ENCODE data around the gene DIAPH3.

DIAPH3 gene

DNA sequence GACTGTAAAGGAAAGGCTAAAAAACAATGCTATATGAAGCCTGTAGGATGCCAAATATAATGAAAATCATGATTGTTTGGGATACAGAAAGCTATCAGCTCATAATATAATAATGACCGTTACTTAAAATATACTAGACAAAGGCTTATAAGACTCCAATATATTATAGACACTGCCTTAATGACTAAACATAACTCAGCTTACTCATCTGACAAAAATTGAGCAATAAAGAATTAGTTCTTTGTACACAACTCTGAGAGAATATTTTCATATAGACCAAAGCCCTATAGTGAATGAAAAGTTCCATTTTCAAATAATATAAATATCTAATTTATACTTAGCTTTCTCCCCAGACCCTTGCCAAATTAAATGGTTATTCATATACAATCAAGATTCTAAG, 283.3 kb downstream of the DIAPH3 start:
- FAIRE-seq (no peak), DNase-seq (ENCODE audit: insufficient read length, low spot score) (no peak)

DNA sequence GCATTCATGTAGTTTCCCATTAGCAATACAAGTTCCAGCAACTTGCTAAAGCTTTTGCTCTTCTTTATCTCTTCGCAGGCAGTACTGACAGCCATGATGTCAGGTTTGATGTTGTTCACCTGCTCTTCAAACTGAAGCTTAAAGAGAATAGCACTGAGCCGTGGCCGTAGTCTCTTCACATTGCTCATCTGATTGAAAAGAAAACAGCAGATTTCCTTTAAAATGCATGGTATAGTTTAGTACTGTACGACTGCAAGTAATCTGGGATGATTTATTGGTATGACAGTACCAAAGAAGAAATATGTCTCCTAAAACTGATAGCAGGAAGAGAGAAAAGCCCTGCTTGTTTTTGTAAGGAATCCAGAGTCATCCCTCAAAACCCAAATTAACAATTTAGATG, 284.4 kb downstream of the DIAPH3 start:
- no peak for DNase-seq (ENCODE audit: insufficient read length, low spot score)
- FAIRE-seq, result no peak

DNA sequence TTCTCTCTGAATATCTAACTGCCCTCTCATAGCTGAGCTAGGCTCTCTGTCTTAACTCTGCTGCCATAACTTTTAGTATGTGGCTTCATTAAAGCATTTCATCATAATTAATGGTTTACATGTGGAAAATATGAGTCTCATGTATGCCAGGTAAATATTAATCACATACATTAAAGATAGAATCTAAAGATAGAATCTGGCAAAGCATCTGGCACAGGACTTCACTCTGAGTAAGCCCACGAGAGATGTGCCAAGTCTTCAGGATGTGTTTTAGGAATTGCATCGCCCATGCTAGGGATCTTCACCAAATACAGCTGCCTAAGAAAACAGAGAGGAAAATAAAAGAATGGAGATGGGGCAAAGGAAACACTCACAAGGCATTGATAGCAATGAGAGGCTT, 285.8 kb downstream of the DIAPH3 start:
- DNase-seq (ENCODE audit: insufficient read length, low spot score), result no peak
- no peak for FAIRE-seq

DNA sequence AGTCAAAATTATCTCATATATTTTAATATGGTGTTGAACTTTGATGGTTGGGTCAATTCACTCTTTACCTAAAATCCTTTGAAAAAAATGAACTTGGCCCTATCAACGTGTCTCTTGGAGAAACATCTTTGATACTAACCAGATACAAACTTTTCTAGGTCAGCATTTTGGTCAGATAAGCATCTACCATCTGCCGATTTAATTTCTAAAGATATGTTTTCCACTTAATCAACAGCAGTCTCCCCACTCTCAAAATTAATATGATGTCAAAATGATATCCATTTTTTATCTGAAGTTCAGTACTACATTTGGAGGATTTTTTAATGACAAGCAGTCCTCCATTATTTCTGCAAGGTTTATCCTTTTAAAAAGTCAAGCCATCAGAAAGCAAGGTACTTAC, 288.8 kb downstream of the DIAPH3 start:
- DNase-seq (ENCODE audit: insufficient read length, low spot score), result no peak
- FAIRE-seq, result no peak

DNA sequence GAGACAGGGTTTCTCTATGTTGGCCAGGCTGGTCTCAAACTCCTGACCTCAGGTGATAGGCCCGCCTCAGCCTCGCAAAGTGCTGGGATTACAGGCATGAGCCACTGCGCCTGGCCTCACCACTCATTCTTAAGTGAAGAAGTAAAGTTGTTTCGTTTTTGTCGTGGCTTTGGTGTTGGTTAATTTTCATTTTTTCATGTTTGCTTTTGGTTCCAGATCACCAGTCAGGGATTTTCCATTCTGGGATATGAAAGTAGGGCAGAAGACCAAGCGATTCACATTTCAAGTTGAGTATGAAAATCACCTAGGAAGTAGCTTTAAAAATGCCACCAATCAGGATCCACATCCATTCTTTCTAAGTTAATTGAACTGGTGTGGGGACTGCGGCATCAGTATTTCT, 289.9 kb downstream of the DIAPH3 start:
- DNase-seq (ENCODE audit: insufficient read length, low spot score) (no peak), FAIRE-seq (no peak)

DNA sequence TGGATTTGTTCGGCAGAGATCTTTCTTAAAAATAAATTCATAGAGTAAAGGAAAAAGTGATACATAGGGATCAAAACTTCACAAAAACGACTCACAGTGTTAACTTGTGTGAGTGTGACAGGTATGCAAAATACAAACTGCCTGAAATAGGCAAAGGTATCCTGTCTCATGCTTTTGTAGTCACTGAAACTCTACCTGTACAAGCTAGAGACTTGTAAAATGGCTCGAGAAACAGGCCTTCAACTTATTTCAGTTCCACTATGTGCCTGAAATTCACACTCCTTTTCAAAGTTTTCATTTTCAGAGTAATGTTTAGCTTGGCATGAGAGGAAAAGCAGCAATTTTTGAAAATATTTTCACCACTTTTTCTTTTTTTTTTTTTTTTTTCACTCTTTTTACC, 290.4 kb downstream of the DIAPH3 start:
- DNase-seq (ENCODE audit: insufficient read length, low spot score) (no peak), FAIRE-seq (no peak)

DNA sequence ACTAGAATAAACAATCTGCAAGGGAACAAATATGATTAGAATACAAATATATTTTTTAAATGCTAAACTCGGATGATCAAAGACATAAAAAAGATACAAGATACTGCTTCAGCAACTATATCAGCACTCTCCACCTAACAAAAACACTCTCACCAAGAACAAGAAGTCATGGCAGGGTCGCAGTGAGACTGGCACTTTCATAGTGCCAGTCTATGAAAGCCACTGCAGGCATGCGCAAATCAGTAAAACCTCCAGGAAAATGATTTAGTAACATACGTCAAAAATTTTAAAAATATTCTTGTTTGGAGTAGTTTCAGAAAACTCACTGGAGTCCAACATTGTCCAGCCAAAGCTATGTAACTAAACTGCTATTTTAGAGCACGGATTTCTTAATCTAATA, 295.9 kb downstream of the DIAPH3 start:
- no peak for FAIRE-seq
- no peak for DNase-seq (ENCODE audit: insufficient read length, low spot score)

DNA sequence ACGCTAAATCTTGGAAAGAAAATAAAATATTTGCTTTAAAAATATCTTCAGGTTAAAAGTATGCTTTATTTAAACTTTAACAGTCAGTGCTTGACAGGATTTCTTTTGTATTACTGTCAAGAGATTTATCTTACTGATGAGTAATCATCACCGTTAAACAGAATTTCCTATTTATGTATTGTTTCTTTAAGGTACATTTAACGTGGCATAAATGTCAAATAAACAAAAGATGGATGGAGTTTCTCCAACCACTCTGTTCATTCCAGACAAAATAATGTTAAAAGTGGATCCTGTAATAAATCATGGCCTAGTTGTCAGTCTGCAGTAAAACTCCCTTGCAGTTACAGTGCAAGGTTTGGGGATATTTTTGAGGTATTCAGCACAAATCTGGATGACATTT, 298.3 kb downstream of the DIAPH3 start:
- FAIRE-seq (no peak), DNase-seq (ENCODE audit: insufficient read length, low spot score) (peak; percentile 2)

DNA sequence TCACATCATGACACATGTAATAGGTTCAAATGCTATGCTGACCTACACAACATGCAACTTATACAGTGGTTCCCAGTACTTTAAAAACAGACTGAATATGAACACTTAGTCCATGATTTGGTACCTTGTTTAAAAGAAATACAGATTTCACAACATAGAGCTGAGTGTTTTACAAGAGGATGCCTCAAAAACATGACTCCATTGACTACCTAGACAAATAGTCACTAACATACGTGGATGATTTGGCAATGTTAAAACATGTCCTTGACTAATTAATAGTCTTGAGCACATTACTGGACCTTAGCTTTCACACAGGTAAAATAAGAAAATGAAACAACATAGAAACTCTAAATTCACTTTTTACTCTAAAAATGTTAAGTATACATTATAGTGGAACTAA, 300.1 kb downstream of the DIAPH3 start:
- no peak for DNase-seq (ENCODE audit: insufficient read length, low spot score)

DNA sequence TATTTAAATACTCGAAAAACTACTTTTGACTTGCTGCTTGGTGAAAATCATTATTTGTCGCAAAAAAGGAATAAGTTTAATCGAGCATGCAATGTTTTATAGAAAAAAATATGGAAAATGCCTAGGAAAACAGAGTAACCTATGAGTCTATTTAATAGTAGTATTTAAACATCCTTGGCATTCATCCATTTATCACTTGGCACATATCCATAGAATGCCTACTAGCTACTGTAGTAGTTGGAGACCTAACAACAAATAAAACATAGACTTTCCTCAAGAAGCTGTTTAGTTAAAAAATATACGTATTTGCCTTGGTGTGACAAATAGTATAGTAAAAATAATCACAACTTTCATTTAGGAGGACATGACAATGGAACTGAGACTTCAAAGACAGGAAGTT, 302.1 kb downstream of the DIAPH3 start:
- DNase-seq (ENCODE audit: insufficient read length, low spot score) (no peak), FAIRE-seq (no peak)

More for the DNA sequence above, 300.1 kb downstream of the DIAPH3 start:
- FAIRE-seq, result no peak

DNA sequence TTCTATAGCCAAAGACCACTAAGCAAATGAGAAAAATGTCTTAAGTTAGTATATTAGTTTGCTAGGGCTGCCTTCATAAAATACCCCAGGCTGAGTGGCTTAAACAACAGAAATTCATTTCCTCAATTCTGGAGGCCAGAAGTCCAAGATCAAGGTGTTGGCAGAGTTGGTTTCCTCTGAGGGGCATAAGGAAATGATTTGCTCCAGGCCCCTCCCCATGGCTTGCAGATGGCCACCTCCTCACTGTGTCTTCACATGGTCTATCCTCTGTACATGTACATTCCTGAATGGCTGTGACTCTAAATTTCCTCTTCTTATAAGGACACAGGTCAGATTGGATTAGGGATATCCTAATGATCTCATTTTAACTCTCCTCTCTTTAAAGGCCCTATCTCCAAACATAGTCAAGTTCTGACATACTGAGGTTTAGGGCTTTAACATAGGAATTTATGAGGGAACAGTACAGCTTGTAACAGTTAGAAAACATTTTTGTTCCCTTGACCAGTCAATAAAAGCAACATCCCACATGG, 307.4 kb downstream of the DIAPH3 start:
- DNase-seq (ENCODE audit: insufficient read length, low spot score), result no peak
- no peak for FAIRE-seq

DNA sequence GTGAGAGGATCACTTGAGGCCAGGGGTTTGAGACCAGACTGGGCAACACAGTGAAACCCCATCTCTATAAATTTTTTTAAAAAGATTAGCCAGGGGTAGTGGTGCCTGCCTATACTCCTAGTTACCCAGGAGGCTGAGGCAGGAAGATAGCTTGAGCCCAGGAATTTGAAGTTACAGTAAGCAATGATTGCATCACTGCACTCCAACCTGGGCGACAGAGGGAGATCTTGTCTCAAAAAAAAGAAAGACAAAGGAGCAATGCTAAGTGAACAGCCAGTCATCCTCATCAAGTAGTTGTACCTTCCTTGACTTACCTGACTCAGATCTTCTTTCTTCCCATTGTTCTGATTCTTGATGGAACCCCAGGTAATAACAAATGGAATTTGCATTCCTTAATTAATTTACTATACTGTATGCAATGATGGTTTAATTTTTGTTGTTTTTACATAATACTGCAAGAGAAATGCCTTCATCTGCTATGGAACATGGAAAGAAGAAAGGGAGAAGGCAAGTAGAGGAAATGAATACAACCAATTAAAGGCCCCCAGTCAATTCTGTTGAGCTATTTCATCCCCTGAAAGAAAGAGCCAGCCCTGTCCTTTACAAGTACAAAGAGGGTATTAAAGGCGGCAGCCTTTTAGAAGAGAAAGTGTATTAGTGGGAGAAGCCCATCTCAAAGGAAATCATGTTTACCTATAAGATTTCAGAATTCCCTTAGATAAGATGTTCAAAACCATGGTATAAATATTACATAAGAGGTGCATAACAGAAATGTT, 316.7 kb downstream of the DIAPH3 start:
- DNase-seq (ENCODE audit: insufficient read length, low spot score) (no peak), FAIRE-seq (no peak)

DNA sequence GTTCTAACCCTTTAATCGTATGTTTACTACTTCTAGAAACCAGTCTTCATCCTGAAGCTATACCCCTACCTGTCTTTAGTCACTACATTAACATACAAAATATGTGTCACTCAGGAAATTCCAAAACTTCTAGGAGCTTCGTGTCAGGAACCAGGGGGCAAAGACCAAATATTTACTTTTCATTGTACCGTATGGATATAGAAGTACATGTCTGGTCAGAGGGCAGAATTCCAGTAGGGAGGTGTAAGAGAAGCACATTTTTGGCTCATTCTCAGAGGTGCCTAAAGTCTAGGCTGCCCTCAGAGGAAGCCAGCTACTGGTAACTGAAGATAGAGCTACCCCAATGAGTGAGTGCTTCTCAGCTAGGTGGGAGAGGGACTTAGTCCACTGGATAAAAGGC, 320.7 kb downstream of the DIAPH3 start:
- FAIRE-seq (no peak), DNase-seq (ENCODE audit: insufficient read length, low spot score) (no peak)

DNA sequence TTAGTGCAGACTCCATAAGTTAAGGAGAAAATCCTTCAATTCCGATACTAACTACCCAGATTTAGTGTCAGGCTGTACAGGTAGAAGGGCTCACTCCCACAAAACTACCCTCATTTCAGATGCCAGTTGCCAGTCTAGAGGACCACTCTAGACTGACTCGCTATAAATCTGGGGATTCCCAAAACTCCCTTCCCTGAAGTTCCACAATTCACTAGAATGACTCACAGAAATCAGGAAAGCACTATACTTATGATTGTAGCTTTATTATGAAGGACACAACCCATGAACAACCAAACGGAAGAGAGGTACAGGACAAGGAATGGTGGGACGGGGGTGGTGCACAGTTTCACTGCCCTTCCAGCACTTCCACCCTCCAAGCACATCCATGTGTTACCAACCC, 321.2 kb downstream of the DIAPH3 start:
- DNase-seq (ENCODE audit: insufficient read length, low spot score) (no peak), FAIRE-seq (no peak)

DNA sequence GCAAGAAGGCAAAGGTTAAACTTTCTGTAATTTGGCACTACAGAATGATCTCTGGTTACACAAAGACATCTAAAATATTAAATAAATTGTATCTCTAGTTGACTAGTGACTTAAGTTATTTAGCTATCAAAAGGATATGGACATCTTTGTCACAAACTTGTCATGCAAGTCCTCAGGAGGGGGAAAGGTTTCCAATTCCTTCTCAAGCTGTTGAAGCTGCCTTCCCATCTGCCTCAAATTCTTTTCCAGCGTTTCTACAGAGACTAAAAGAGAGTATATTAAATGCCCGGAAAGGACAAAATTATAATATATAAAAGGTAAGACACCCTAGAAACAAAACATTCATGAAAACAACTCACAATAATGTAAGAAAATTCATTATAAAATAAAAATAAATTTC, 324.5 kb downstream of the DIAPH3 start:
- no peak for DNase-seq (ENCODE audit: insufficient read length, low spot score)

DNA sequence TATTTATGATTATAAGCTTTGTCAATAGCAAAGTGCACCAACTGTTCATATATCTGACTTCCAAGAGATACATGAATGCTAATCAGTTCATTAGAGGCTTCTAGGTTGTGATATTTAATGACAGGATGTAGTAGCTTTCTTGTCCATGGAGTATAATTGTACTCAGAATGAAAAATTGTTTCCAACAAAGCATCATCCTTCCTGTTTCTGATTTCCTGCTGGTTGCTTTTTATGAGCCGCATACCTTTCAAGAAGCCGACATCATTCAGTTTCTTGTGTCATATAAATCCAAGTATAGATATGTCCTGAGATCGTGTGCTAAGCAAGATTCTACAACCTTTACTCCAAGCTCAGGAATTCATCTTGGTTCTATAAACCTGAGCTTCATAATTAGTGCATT, 326.6 kb downstream of the DIAPH3 start:
- FAIRE-seq, result no peak

More for the DNA sequence above, 324.5 kb downstream of the DIAPH3 start:
- FAIRE-seq, result no peak

DNA sequence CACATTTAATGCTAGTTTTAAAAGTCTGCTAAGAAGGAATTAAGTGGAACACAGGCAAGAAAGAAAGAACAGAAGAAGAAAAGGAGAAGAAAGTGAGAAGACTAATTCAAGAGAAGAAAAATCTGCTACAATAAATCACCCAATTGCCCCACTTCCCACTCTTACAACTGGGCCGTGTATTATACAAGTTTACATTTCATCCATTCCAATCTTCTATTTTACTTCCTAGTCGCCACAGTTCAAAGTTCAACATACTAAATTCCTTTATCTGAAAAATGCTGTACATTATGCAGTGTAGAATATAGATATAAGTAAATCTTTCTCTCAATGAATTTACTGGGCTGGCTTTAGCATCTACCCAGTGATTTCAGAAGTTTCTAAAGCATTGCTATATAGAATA, 328.2 kb downstream of the DIAPH3 start:
- DNase-seq (ENCODE audit: insufficient read length, low spot score), result no peak
- FAIRE-seq, result no peak

More for the DNA sequence above, 326.6 kb downstream of the DIAPH3 start:
- DNase-seq (ENCODE audit: insufficient read length, low spot score), result no peak

DNA sequence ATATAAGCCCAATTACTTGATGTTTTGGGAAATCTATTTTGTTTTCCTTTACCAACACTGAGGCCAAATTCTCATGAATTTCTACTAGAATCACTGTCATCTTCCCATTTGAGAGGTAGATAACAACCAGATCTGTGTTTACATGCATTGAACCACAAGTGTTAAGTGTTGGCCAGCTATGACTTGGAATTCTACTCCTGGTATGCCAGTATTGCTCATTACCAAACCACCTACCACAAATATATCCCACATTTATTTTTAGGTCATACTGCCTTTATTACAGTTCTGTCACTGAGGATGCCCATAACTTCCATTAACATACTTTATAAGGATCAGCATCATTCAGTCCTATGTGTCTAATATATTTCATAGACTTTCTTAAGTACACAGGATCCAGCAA, 328.9 kb downstream of the DIAPH3 start:
- no peak for FAIRE-seq

DNA sequence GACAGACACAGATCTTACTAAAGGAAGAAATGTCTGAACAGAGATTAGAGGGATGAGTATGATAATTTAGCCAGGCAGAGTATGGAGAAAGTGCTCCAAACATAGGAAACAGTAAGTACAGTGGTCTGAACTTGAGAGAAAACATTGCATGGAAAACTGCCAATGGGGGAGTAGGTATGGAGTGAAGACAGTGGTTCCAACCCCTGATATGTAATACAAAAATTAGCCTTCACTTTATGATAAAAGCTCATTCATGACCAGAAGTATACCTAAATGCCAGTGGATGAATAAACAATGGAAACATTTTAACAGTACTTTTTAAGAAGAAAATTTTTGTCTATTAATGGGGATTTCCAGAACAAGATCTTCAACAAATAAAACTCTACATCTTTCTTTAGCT, 334.0 kb downstream of the DIAPH3 start:
- FAIRE-seq, result no peak

More for the DNA sequence above, 328.9 kb downstream of the DIAPH3 start:
- DNase-seq (ENCODE audit: insufficient read length, low spot score), result no peak

DNA sequence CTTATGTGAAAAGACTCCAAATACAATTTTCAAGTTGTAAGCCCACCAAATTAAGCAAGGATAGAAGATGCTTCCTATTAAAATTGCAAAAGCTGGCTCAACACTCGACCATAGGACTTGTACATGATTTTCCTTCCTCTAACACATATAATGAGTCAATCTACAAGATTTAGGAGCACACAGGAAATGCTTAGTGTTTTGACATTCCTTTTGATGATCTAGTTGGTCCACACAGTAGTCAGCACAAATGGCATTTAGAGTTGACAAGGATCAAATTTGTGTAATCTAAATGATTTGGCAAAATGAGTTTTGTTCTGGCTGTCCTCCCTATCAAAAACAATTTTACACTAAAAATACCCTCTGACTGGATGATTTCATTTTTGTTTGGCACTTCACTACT, 340.2 kb downstream of the DIAPH3 start:
- DNase-seq (ENCODE audit: insufficient read length, low spot score), result peak; percentile 1
- FAIRE-seq, result no peak

More for the DNA sequence above, 334.0 kb downstream of the DIAPH3 start:
- DNase-seq (ENCODE audit: insufficient read length, low spot score), result no peak

DNA sequence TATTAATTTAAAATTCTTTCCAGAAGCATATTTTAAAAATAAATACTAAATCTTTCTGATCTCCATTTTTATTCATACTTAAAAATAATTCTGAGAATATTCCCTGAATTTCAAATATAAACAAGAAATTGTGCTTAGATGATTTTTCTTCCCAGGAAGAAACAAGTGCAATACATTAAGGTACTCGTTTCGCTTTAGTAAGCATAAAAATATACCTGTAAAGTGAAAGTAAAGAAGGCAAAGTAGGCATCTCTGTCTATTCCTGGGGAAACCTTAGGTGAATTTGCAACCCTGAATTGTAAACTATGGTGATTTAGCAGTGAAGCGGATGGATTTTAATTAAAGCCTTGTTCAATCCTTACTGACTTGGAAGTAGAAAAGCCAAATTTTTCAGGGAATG, 354.2 kb downstream of the DIAPH3 start:
- DNase-seq (ENCODE audit: insufficient read length, low spot score) (no peak), FAIRE-seq (no peak)

DNA sequence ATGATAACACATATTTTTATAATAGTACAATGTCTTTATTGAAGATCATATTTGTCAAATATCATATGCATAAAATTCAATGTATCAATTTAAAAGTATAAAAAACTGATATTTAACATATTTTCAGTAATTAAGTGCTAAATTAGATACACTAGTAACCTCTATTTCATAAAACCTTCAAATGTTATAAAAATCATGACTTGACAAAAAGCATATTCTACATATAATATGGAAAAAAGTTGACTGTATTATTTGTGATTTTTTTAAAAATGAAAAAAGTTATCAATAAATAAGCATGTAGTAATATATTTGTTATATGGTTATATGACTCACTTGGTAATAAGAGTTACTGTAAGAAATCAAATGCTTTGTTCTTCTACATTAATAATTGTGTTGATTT, 356.9 kb downstream of the DIAPH3 start:
- no peak for FAIRE-seq
- DNase-seq (ENCODE audit: insufficient read length, low spot score), result no peak

Measured in HTR-8/SVneo (cell line).